GM19328 (cell line): ENCODE results near the gene PRG3.

Source experiments
- ATAC-seq: cut with Tn5 transposase; IDR thresholded peaks from one replicate; pipeline ENCODE4 v1.9.1; 2021; ENCODE audit warnings: mild to moderate bottlenecking, moderate library complexity; ENCODE audit not compliant: unreplicated experiment

The PRG3 gene

GRCh38 chr11:57391539-57391938 is 10.6 kb upstream of the PRG3 start:
- no peak for ATAC-seq

GRCh38 chr11:57391111-57391510 is 10.2 kb upstream of the PRG3 start:
- no peak for ATAC-seq

GRCh38 chr11:57390535-57390934 is 9.6 kb upstream of the PRG3 start, which contains the start of gene PRG2:
TSS of gene PRG2 (minus strand) at chr11:57390650. CDS start at chr11:57389944, 706 bp downstream.
- ATAC-seq, result no peak

- no peak for ATAC-seq
Measured at GRCh38 chr11:57387289-57388030, 6.5 kb upstream of the PRG3 start.

- no peak for ATAC-seq
Measured at GRCh38 chr11:57386178-57386940, 5.4 kb upstream of the PRG3 start.

- no peak for ATAC-seq
Measured at GRCh38 chr11:57379732-57380131, 1.2 kb downstream of the PRG3 start.

- ATAC-seq, result no peak
Measured at GRCh38 chr11:57378186-57378585, 2.8 kb downstream of the PRG3 start.

GRCh38 chr11:57377107-57377506 is 3.8 kb downstream of the PRG3 start:
- no peak for ATAC-seq

- no peak for ATAC-seq
Measured at GRCh38 chr11:57376095-57377090, 4.6 kb downstream of the PRG3 start.

- ATAC-seq, result no peak
Measured at GRCh38 chr11:57375490-57375889, 5.5 kb downstream of the PRG3 start.

GRCh38 chr11:57374966-57375365 is 6.0 kb downstream of the PRG3 start:
- ATAC-seq, result no peak

- ATAC-seq, result no peak
Measured at GRCh38 chr11:57373146-57373545, 7.8 kb downstream of the PRG3 start.

- ATAC-seq, result no peak
Measured at GRCh38 chr11:57370941-57371340, 10.0 kb downstream of the PRG3 start.

- ATAC-seq, result no peak
Measured at GRCh38 chr11:57370251-57370650, 10.7 kb downstream of the PRG3 start.

GRCh38 chr11:57368845-57369232 is 12.1 kb downstream of the PRG3 start:
- no peak for ATAC-seq

- ATAC-seq, result no peak
Measured at GRCh38 chr11:57368106-57368844, 12.7 kb downstream of the PRG3 start.

- ATAC-seq, result no peak
Measured at GRCh38 chr11:57364851-57365660, 15.9 kb downstream of the PRG3 start.

- ATAC-seq, result no peak
Measured at GRCh38 chr11:57363131-57364080, 17.5 kb downstream of the PRG3 start.
